WERI-Rb-1 (cell line): ENCODE results near the gene CISD2.
"Not testable (repeated sequence)": the region's sequence is repeated elsewhere in the genome, so short reads cannot be mapped to it uniquely, and the experiment has no call there.

Source experiments
- DNase-seq: peaks from one replicate; pipeline ENCODE4 v3.0.0-alpha.2; 2020
- H3K27ac ChIP-seq: fragments of 250-450 bp; sonication (Bioruptor Pico); 2 replicates; pipeline ENCODE4 v1.5.1; 2020; ENCODE audit warnings: mild to moderate bottlenecking, moderate library complexity
- H3K27me3 ChIP-seq: fragments of 250-450 bp; sonication (Bioruptor Pico); 2 replicates; pipeline ENCODE4 v1.5.1; 2021; ENCODE audit warnings: mild to moderate bottlenecking, low read depth, moderate library complexity; ENCODE audit not compliant: insufficient read depth, severe bottlenecking
- H3K36me3 ChIP-seq: fragments of 250-450 bp; sonication (Bioruptor Pico); 2 replicates; pipeline ENCODE4 v1.5.1; 2020; ENCODE audit warnings: mild to moderate bottlenecking, moderate library complexity
- H3K4me3 ChIP-seq: 2 replicates; pipeline ENCODE4 v1.5.1; 2011; ENCODE audit warnings: low read depth, mild to moderate bottlenecking, control low read depth, low read length
- H3K9me3 ChIP-seq: fragments of 250-450 bp; sonication (Bioruptor Pico); 2 replicates; pipeline ENCODE4 v1.5.1; 2021; ENCODE audit warnings: mild to moderate bottlenecking, moderate library complexity; ENCODE audit not compliant: severe bottlenecking
- TF ChIP-seq, protein P1 (sequence below): IDR thresholded peaks from 2 replicates; pipeline ENCODE4 v1.5.1; 2011; ENCODE audit warnings: low read depth, mild to moderate bottlenecking, control low read depth, inconsistent platforms, low read length

CISD2 gene

DNA sequence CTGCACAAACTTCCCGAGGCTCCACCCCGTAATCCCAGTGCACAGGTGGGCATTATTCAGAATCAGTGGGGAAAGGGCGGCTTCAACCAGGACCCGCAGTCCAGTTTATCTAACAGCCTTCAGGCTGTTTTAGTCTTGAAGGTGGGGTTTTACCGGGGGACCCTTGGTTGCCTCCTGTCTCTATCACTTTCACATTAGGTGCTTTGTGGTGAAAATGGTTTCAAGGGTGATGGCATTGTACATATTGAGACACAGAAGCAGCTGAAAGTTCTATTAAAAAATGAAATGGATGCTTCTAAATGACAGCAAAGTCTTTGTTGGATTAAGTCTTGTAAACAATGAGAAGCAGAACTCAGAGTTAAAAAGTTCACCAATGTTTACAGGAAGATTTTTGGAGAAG, 27.8 kb downstream of the CISD2 start:
- H3K27ac ChIP-seq, H3K27me3 ChIP-seq, H3K36me3 ChIP-seq, H3K4me3 ChIP-seq, H3K9me3 ChIP-seq, DNase-seq: not testable (repeated sequence)

DNA sequence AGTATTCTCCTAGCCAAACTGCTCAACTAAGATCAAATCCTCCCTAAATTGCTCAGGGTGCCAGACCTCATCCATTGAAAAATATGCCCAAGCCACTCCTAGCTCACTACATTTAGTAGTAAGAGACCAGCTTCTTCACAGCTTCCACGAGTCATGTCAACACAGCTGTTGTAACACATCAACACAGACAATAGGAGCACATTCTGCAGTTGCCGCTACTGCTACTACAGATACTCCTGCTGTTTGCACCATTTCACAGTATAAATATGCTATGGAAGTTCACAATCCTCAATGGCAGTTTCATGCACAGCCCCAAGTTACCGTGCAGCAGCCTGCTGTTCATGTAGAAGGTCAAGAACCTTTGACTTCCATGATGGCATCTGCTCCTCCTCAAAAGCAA, 28.8 kb downstream of the CISD2 start:
- not testable (repeated sequence) for H3K9me3 ChIP-seq, H3K27me3 ChIP-seq, H3K36me3 ChIP-seq, H3K4me3 ChIP-seq, H3K27ac ChIP-seq, DNase-seq

DNA sequence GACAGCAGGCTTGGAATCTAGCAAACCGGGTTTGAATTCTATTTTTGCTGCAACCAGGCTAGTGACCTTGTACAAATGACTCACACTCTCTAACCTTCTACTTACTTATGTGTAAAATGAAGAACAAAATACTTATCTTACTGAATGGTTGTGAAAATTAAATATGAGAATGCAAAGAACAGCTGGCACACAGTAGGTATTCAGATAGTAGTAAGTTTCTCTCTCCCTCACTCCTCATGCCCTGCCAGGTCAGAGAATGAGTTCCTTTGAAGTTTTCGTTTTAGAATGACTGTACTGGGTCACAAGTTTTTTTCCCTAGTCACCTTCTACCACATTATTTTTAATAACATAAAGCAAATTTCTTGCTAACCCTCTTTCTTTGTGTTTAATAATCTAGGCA, 33.0 kb downstream of the CISD2 start:
- Histone ChIP-seq H3K9me3 (no peaks in the 10 kb centered on the region), H3K4me3 (no peak overlapping the region), H3K27me3 (no peaks in the 10 kb centered on the region), H3K27ac (no peak overlapping the region), H3K36me3 (no peaks in the 10 kb centered on the region)
- TF ChIP-seq, protein P1, sequence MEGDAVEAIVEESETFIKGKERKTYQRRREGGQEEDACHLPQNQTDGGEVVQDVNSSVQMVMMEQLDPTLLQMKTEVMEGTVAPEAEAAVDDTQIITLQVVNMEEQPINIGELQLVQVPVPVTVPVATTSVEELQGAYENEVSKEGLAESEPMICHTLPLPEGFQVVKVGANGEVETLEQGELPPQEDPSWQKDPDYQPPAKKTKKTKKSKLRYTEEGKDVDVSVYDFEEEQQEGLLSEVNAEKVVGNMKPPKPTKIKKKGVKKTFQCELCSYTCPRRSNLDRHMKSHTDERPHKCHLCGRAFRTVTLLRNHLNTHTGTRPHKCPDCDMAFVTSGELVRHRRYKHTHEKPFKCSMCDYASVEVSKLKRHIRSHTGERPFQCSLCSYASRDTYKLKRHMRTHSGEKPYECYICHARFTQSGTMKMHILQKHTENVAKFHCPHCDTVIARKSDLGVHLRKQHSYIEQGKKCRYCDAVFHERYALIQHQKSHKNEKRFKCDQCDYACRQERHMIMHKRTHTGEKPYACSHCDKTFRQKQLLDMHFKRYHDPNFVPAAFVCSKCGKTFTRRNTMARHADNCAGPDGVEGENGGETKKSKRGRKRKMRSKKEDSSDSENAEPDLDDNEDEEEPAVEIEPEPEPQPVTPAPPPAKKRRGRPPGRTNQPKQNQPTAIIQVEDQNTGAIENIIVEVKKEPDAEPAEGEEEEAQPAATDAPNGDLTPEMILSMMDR, result no peak
- DNase-seq, result no peak

DNA sequence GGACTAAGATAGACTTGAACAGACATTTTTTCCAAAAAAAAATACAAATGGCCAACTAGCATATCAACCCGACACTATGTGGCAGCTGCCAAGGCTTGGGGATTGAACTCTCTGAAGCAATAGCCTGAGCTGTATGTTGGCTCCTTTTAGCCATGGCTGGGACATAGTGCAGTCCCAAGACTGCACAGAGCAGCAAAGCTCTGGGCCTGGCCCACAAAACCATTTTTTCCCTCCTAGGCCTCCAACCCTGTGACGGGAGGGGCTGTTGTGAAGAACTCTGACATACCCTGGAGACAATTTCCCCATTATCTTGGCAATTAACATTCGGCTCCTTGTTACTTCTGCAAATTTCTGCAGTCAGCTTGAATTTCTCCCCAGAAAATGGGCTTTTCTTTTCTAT, 50.1 kb downstream of the CISD2 start:
- Histone ChIP-seq H3K27ac (no peak overlapping the region), H3K9me3 (peaks cover 6% of the 10 kb centered on the region), H3K4me3 (no peak overlapping the region), H3K27me3 (no peaks in the 10 kb centered on the region), H3K36me3 (no peaks in the 10 kb centered on the region)
- TF ChIP-seq, protein P1, result no peak
- DNase-seq, result no peak

DNA sequence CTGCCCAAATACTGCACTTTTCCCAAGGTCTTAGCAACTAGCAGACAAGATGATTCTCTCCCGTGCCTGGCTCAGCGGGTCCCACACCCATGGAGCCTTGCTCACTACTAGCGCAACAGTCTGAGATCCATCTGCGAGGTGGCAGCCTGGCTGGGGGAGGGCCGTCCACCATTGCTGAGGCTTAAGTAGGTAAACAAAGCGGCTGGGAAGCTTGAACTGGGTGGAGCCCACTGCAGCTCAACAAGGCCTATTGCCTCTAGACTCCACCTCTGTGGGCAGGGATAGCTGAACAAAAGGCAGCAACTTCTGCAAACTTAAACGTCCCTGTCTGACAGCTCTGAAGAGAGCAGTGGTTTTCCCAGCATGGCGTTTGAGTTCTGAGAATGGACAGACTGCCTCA, 50.9 kb downstream of the CISD2 start:
- not testable (repeated sequence) for H3K27ac ChIP-seq, H3K27me3 ChIP-seq, DNase-seq, H3K9me3 ChIP-seq, H3K36me3 ChIP-seq, H3K4me3 ChIP-seq

DNA sequence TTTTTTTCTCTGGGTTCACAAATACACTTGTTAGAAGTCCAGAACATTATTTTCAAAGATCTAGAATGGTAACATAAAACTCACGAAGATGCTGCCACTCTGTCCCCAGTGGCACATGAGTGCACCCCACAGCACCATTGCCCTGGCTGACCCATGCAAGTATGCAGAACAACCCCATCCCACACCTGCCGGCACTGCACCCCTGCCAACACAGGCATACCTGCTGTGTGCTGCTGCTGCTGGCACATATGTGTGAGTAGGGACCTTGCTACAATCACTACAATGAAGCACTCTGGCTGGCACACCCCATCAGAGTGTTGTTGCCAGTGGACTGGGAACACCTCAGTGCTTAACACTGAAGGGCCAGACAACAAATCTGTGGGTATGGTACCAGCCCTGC, 66.9 kb downstream of the CISD2 start:
- H3K4me3 ChIP-seq, result no peak overlapping the region
- H3K27ac ChIP-seq, result no peak overlapping the region
- DNase-seq, result no peak
- no peaks in the 10 kb centered on the region for H3K27me3 ChIP-seq
- TF ChIP-seq, protein P1, result no peak
- no peaks in the 10 kb centered on the region for H3K9me3 ChIP-seq
- H3K36me3 ChIP-seq, result no peaks in the 10 kb centered on the region

DNA sequence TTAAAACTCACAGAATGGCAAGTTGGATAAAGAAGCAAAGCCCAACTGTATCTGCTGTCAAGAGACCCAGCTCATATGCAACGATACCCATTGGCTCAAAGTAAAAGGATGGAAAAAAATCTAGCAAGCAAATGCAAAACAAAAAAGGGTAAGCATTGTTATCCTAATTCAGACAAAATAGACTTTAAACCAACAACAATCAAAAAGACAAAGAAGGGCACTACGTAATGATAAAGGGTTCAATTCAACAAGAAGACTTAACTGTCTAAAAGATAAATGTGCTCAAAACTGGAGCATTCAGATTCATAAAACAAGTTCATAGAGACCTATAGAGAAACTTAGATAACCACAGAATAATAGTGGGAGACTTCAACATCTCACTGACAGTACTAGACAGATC, 69.3 kb downstream of the CISD2 start:
- not testable (repeated sequence) for H3K27me3 ChIP-seq, H3K36me3 ChIP-seq, H3K9me3 ChIP-seq, H3K27ac ChIP-seq, DNase-seq, H3K4me3 ChIP-seq
